ENCODE data around the gene RAP1GAP.

RAP1GAP gene

DNA sequence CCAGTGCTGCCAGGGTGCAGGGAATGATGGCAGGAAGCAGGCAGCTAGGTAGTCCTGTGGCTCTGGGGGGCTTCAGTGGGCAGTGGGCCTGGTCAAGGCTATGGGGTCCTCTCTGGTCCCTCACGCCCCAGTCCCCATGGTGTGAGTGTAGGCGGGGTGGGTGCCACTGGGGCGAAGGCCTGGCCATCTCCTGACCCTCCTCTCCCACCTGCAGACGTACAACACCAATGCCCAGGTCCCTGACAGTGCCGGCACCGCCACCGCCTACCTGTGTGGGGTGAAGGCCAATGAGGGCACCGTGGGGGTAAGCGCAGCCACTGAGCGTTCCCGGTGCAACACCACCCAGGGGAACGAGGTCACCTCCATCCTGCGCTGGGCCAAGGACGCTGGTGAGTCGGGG, 106.3 kb downstream of the RAP1GAP start:
- no peak overlapping the region for H3K9ac ChIP-seq (ENCODE audit: low read length)
- no peak overlapping the region for H3K27ac ChIP-seq (ENCODE audit: low read length)
- H3K9me3 ChIP-seq (replicated peaks; ENCODE audit: insufficient read depth, low read length), result no peaks in the 10 kb centered on the region
- no peaks in the 10 kb centered on the region for H4K20me1 ChIP-seq (ENCODE audit: insufficient read depth, low read length)
- H3K9me2 ChIP-seq (replicated peaks; ENCODE audit: insufficient read depth, low read length), result no peaks in the 10 kb centered on the region
- H3K4me2 ChIP-seq (ENCODE audit: low read depth, low read length), result no peak overlapping the region
- no peak overlapping the region for H2AFZ ChIP-seq (ENCODE audit: low read length)
- H3K36me3 ChIP-seq (replicated peaks; ENCODE audit: insufficient read depth, low read length), result no peaks in the 10 kb centered on the region
- TF ChIP-seq, protein P1, sequence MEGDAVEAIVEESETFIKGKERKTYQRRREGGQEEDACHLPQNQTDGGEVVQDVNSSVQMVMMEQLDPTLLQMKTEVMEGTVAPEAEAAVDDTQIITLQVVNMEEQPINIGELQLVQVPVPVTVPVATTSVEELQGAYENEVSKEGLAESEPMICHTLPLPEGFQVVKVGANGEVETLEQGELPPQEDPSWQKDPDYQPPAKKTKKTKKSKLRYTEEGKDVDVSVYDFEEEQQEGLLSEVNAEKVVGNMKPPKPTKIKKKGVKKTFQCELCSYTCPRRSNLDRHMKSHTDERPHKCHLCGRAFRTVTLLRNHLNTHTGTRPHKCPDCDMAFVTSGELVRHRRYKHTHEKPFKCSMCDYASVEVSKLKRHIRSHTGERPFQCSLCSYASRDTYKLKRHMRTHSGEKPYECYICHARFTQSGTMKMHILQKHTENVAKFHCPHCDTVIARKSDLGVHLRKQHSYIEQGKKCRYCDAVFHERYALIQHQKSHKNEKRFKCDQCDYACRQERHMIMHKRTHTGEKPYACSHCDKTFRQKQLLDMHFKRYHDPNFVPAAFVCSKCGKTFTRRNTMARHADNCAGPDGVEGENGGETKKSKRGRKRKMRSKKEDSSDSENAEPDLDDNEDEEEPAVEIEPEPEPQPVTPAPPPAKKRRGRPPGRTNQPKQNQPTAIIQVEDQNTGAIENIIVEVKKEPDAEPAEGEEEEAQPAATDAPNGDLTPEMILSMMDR (IDR thresholded peaks at IDR 0.05; ENCODE audit: low read length), result no peak
- no peak for TF ChIP-seq EZH2 (optimal IDR thresholded peaks at IDR 0.05; ENCODE audit: low read depth, low read length)
- no peak for TF ChIP-seq EZH2phosphoT487 (IDR thresholded peaks at IDR 0.05; ENCODE audit: low read length)
- no peaks in the 10 kb centered on the region for H3F3A ChIP-seq (ENCODE audit: insufficient read depth, low read length)
- no peaks in the 10 kb centered on the region for H3K4me1 ChIP-seq (ENCODE audit: low read length)
- H3K4me3 ChIP-seq (ENCODE audit: low read length), result no peak overlapping the region
- peaks cover 91% of the 10 kb centered on the region for H3K27me3 ChIP-seq (replicated peaks; ENCODE audit: insufficient read depth, low read length)
- H3K79me2 ChIP-seq (ENCODE audit: low read length), result no peaks in the 10 kb centered on the region
- DNase-seq, result no peak

DNA sequence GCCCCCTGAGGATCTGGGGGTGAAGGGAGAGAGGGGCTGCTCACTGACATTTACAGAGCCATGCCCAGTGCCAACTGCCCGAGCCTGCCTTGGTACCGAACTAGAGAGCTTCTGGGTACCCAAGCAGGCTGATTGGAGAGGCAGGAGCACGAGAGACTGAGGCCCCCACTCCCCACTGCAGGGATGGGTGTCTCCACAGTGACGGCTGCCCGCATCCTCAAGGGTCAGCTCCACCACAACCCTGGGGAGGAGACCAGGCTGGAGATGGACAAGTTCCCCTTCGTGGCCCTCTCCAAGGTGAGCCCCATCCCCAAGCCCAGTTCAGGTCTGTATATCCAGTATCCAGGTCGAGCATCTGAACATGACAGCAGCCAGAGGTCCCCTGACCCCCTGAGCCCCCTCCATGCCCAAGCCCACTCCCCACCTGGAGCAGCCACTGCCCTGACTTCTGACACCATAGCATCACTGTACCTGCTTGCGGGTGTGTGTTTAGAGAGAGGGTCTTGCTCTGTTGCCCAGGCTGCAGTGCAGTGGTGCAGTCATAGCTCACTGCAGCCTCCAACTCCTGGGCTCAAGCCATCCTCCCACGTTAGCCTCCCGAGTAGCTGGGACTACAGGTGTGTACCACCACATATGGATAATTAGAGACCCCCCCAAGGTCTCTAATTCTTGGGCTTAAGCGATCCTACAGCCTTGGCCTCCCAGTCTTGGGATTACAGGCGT, 108.1 kb downstream of the RAP1GAP start:
- no peak for TF ChIP-seq EZH2phosphoT487 (IDR thresholded peaks at IDR 0.05; ENCODE audit: low read length)
- TF ChIP-seq, protein P1 (IDR thresholded peaks at IDR 0.05; ENCODE audit: low read length), result no peak
- Histone ChIP-seq H2AFZ (ENCODE audit: low read length) (no peak overlapping the region), H3K9ac (ENCODE audit: low read length) (no peak overlapping the region), H3K4me1 (ENCODE audit: low read length) (no peaks in the 10 kb centered on the region), H3K9me2 (replicated peaks; ENCODE audit: insufficient read depth, low read length) (no peaks in the 10 kb centered on the region), H3K4me3 (ENCODE audit: low read length) (no peak overlapping the region), H4K20me1 (ENCODE audit: insufficient read depth, low read length) (no peaks in the 10 kb centered on the region), H3K79me2 (ENCODE audit: low read length) (no peaks in the 10 kb centered on the region), H3K9me3 (replicated peaks; ENCODE audit: insufficient read depth, low read length) (no peaks in the 10 kb centered on the region), H3K4me2 (ENCODE audit: low read depth, low read length) (no peak overlapping the region), H3K27ac (ENCODE audit: low read length) (no peak overlapping the region), H3K36me3 (replicated peaks; ENCODE audit: insufficient read depth, low read length) (no peaks in the 10 kb centered on the region), H3K27me3 (replicated peaks; ENCODE audit: insufficient read depth, low read length) (peaks cover 90% of the 10 kb centered on the region), H3F3A (ENCODE audit: insufficient read depth, low read length) (no peaks in the 10 kb centered on the region)
- no peak for DNase-seq

DNA sequence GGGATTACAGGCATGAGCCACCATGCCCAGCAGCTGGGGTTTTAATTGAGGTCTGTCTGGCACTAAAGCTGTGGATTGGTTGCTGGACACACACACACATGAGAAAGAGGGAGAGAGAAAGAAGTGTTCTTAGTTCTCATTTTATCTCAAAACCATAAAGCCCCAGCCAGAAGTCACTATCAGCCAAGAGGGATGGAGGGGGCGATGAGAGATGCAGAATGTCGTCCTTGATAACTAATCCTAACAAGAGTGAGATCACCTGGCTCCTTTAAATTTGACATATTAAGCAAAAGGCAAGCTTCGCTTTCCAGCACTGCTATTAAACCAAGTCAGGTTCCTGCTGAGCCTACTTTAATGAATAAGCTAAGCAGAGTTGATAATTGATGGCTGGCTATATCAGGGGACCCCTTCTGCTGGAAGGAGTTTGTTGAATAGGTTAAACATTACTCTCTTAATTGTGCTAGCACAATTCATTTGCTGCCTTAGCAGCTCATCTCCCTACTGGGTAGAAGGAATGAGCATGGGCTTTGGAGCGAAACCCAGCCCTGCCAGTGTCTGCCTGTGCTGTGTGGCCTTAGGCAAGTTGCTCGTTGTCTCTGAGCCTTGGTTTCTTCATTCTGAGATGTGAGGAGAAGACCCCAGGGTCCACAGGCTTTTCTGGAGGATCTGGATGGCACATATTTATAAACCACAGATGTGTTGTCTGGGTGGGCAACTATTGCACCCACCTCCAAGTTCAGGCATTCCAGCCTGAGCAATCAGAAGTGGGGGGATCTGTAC, 109.2 kb downstream of the RAP1GAP start:
- TF ChIP-seq EZH2phosphoT487 (IDR thresholded peaks at IDR 0.05; ENCODE audit: low read length), result no peak
- TF ChIP-seq EZH2 (optimal IDR thresholded peaks at IDR 0.05; ENCODE audit: low read depth, low read length), result no peak
- TF ChIP-seq, protein P1 (IDR thresholded peaks at IDR 0.05; ENCODE audit: low read length), result no peak
- no peaks in the 10 kb centered on the region for H3K36me3 ChIP-seq (replicated peaks; ENCODE audit: insufficient read depth, low read length)

More for the DNA sequence above, 109.2 kb downstream of the RAP1GAP start:
- Histone ChIP-seq H2AFZ (ENCODE audit: low read length) (no peak overlapping the region), H3K27me3 (replicated peaks; ENCODE audit: insufficient read depth, low read length) (peaks cover 81% of the 10 kb centered on the region), H3F3A (ENCODE audit: insufficient read depth, low read length) (no peaks in the 10 kb centered on the region), H4K20me1 (ENCODE audit: insufficient read depth, low read length) (no peaks in the 10 kb centered on the region), H3K4me3 (ENCODE audit: low read length) (no peak overlapping the region), H3K4me1 (ENCODE audit: low read length) (no peaks in the 10 kb centered on the region), H3K79me2 (ENCODE audit: low read length) (no peaks in the 10 kb centered on the region), H3K4me2 (ENCODE audit: low read depth, low read length) (no peak overlapping the region), H3K9me3 (replicated peaks; ENCODE audit: insufficient read depth, low read length) (no peaks in the 10 kb centered on the region), H3K9ac (ENCODE audit: low read length) (no peak overlapping the region), H3K9me2 (replicated peaks; ENCODE audit: insufficient read depth, low read length) (no peaks in the 10 kb centered on the region), H3K27ac (ENCODE audit: low read length) (no peak overlapping the region)
- DNase-seq, result no peak

Data from MM.1S (cell line).